HCT116 (cell line): ENCODE results near the gene SPATS1.

Experiments used
- CBX3 ChIP-seq: IDR thresholded peaks from 2 replicates; pipeline ENCODE4 v1.6.1; 2012; ENCODE audit warnings: low read depth
- EZH2 ChIP-seq: fragments of 200-600 bp; sonication (generic); IDR thresholded peaks from 2 replicates; pipeline ENCODE4 v1.6.1; 2017; ENCODE audit warnings: antibody characterized with exemption, mixed run types
- EZH2phosphoT487 ChIP-seq: fragments of 200-600 bp; IDR thresholded peaks from 2 replicates; pipeline ENCODE4 v1.6.1; 2018; ENCODE audit warnings: antibody characterized with exemption, borderline replicate concordance
- POLR2A ChIP-seq: IDR thresholded peaks from 2 replicates; pipeline ENCODE4 v1.7.0; 2011; ENCODE audit warnings: borderline replicate concordance; ENCODE audit not compliant: insufficient read depth, insufficient read length; ENCODE audit errors: extremely low read depth
- REST ChIP-seq: IDR thresholded peaks from 2 replicates; pipeline ENCODE4 v1.6.1; 2012; ENCODE audit warnings: low read depth
- SIN3A ChIP-seq: IDR thresholded peaks from 2 replicates; pipeline ENCODE4 v1.6.1; 2012; ENCODE audit warnings: low read depth
- TF ChIP-seq, protein P1 (sequence below), 3 experiments: fragments of 200-600 bp in 1 of 3; sonication (generic) in 1 of 3; IDR thresholded peaks in 2 of 3; conservative IDR thresholded peaks in 1 of 3; 2 replicates each; pipeline ENCODE4 v1.5.1; 2012 to 2017; ENCODE audit warnings: low read depth in 2 of 3, low read length in 2 of 3, antibody characterized with exemption in 1 of 3, borderline replicate concordance in 1 of 3, control low read depth in 1 of 3, mild to moderate bottlenecking in 1 of 3, mixed read lengths in 1 of 3, mixed run types in 1 of 3, moderate library complexity in 1 of 3; ENCODE audit not compliant: insufficient read depth in 1 of 3

DNA sequence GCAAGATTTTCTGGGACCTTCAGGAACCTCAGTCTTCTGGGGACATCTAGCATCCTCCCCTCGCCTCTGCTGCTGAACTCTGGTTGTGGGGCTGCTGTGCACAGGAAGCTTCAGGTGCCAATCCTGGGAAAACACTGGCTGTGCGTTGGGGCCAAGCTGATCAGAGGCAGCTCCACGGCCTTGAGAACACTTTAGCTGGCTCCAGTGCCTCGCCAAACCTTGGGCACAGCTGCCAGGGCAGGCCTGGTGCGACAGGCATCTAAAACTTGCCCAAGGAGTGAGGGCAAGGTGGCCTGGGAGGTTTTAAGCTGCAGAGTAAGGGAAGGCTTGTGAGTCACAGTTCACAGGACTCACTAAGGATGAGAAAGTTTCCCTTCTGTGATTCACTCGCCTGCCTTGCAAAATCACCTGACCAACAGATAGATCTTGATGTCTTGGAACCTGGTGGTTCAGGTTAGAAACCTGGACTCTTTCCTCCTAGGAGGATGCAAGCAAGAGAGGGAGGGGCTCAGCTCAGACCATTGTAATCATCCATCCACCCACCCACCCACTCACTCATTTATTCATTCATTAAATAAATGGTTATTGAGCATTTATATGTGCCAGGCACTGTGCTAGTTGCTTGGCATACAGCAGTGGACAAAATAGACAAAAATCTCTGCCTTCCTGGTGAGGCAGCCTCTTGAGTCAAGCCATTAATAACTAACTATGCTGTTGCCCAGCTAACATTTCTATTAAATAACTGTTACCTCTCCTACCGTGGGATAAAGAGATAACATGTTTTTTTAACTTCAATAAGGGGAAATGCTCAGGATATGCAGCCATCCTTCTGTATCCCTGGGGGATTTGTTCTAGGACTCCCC is 2.5 kb upstream of the SPATS1 start:
- TF ChIP-seq CBX3 (no peak), EZH2phosphoT487 (no peak), POLR2A (no peak), SIN3A (no peak), REST (no peak), EZH2 (no peak)
- TF ChIP-seq, protein P1, sequence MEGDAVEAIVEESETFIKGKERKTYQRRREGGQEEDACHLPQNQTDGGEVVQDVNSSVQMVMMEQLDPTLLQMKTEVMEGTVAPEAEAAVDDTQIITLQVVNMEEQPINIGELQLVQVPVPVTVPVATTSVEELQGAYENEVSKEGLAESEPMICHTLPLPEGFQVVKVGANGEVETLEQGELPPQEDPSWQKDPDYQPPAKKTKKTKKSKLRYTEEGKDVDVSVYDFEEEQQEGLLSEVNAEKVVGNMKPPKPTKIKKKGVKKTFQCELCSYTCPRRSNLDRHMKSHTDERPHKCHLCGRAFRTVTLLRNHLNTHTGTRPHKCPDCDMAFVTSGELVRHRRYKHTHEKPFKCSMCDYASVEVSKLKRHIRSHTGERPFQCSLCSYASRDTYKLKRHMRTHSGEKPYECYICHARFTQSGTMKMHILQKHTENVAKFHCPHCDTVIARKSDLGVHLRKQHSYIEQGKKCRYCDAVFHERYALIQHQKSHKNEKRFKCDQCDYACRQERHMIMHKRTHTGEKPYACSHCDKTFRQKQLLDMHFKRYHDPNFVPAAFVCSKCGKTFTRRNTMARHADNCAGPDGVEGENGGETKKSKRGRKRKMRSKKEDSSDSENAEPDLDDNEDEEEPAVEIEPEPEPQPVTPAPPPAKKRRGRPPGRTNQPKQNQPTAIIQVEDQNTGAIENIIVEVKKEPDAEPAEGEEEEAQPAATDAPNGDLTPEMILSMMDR (IDR thresholded peaks at IDR 0.05 in 2 of 3, conservative IDR thresholded peaks at IDR 0.05 in 1 of 3; ENCODE audit: borderline replicate concordance in 1 of 3, insufficient read depth in 1 of 3, low read depth in 2 of 3, low read length in 2 of 3), result no peak
